Activated CD8-positive, alpha-beta memory T cell treated with anti-CD3 and anti-CD28 coated beads, Interleukin-2, amount 50 U/mL, for 1 hour (primary cell): ENCODE measurements around the gene CDKN1C.

Experiments used
- DNase-seq: peaks from one replicate; pipeline ENCODE4 v3.0.0-alpha.2; 2020; ENCODE audit errors: extremely low read depth

Gene CDKN1C

GRCh38 chr11:2885678-2886081 lies at the start of gene CDKN1C:
CDKN1C (minus strand) TSS chr11:2885775; CDS start chr11:2885456, 319 bp downstream.
- DNase-seq = peak; percentile 40

- DNase-seq = no peak
Observed at GRCh38 chr11:2934611-2935239, 49.1 kb upstream of the CDKN1C start.

- no peak for DNase-seq
Observed at GRCh38 chr11:2934021-2934550, 48.5 kb upstream of the CDKN1C start.

- no peak for DNase-seq
Observed at GRCh38 chr11:2933375-2934020, 47.9 kb upstream of the CDKN1C start.

GRCh38 chr11:2932850-2933251 lies 47.3 kb upstream of the CDKN1C start:
- no peak for DNase-seq

GRCh38 chr11:2931771-2932738 lies 46.5 kb upstream of the CDKN1C start:
- DNase-seq = no peak

- DNase-seq = no peak
Observed at GRCh38 chr11:2931420-2931746, 45.8 kb upstream of the CDKN1C start.

- DNase-seq = no peak
Observed at GRCh38 chr11:2930704-2931419, 45.3 kb upstream of the CDKN1C start.

- DNase-seq = no peak
Observed at GRCh38 chr11:2929950-2930703, 44.6 kb upstream of the CDKN1C start.

- DNase-seq = no peak
Observed at GRCh38 chr11:2929531-2929949, 44.0 kb upstream of the CDKN1C start.

GRCh38 chr11:2928605-2929530 lies 43.3 kb upstream of the CDKN1C start, which contains the start of gene PHLDA2:
PHLDA2 (minus strand) TSS chr11:2929420; CDS start chr11:2929364, 56 bp downstream.
- DNase-seq = peak; percentile 23

- DNase-seq = no peak
Observed at GRCh38 chr11:2927851-2928604, 42.5 kb upstream of the CDKN1C start.

- no peak for DNase-seq
Observed at GRCh38 chr11:2927121-2927800, 41.7 kb upstream of the CDKN1C start.

- DNase-seq = no peak
Observed at GRCh38 chr11:2926611-2927051, 41.1 kb upstream of the CDKN1C start.

GRCh38 chr11:2924821-2925675 lies 39.5 kb upstream of the CDKN1C start:
- DNase-seq = no peak

GRCh38 chr11:2924381-2924780 lies 38.8 kb upstream of the CDKN1C start:
- DNase-seq = no peak
